NOMO-1 treated with DMSO at 0.1 percent for 48 hours (cell line): Measurements from ENCODE around the gene HS6ST2.

Experiments
- DNase-seq: peaks from one replicate; lab custom pipeline; 2025; ENCODE audit not compliant: unreplicated experiment; lab: John Stamatoyannopoulos, UW

HS6ST2 gene

GRCh38 chrX:132748268-132748667 lies 210.2 kb downstream of the HS6ST2 start:
- no peak for DNase-seq

DNA sequence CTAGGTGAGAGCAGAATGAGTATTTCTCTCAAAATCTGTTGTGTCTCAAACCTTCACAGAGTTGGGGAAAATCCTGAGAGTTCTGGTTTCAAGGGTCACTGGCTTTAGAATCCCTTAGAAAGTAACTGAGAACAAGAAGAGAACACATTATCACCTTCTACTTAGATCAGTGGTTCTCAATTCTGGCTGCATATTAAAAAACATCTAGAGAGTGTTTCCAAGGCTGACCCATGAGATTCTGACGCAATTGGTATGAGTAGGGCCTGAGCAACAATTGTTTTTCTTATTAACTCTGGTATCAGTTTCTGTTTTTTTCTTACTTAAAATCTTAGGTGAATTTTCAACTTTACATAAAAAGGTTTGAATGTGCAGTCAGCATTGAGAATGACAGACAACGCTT lies 212.8 kb downstream of the HS6ST2 start:
- no peak for DNase-seq

DNA sequence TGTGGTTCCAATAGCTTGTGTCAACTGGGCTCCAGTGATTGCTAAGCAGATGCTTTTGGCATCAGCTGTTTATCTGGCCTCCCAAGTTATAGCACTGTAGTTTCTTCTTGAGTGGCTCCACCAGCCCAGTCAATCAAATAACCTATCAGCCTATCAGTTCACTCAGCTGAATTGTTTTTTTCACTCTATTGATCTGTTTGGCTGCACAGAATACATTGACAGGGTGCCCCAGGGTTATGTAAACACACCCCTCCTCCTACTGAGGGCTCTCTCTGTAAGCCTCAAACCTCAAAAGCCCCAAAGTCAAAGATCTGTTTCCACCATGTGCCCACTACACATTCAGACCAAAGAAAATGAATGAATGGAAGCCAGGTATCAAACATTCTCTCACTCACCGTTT lies 214.0 kb downstream of the HS6ST2 start:
- DNase-seq = no peak

DNA sequence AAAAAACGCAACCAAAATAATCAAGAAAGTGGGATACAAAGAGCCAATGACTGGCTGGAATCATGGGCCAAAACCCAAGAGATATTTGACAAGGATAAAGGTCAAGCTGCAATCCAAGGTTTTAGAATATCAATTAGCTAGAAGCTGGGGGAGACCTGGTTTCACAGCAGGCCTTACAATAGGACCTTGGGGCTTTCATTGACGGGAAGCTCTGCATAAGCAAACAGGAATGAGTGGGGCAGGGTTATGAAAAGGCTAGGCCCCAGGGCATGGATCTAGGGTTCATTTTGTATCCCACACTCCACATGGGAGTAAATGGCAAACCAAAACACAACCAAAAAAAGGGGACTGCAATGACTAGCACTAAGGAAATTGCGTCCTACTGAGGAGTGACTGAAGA lies 215.3 kb downstream of the HS6ST2 start:
- DNase-seq = no peak

DNA sequence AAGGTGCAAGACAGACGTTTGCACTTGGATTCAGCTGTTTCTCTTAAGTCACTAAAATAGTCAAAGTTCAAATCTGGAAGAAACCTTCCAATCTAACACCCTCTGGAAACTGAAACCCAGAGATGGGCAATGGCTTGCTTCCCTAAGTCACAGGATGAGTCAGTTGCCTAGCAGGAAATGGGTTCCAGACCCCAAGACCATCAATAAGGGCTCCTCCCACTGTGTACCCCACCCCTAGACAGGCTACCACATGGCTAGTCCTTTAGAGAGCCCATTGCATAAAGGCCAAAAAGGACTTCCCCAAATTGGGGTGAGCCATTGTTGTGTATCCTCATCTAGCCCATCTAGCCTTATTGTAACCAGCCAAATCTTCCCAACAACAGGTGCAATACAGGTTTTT lies 216.2 kb downstream of the HS6ST2 start:
- DNase-seq = no peak

DNA sequence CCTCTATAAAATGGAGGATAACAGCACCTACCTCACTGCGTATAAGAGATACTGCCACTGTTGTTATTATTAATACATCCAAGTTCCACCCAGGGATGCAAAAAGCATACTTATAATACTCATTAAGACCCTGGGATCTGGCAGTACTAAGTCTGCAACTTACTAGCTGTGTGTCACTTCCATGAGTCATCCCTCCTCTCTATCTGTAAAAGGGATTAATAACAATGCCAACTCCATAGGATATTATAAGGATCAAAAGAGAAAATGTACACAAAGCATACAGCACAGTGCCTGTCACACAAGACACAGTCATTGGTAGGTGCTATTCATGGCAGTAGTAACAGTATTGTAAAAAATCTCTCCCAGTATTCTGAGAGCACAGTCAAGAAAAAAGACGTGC lies 216.7 kb downstream of the HS6ST2 start:
- no peak for DNase-seq

GRCh38 chrX:132740316-132741123 lies 217.9 kb downstream of the HS6ST2 start:
- DNase-seq = no peak

DNA sequence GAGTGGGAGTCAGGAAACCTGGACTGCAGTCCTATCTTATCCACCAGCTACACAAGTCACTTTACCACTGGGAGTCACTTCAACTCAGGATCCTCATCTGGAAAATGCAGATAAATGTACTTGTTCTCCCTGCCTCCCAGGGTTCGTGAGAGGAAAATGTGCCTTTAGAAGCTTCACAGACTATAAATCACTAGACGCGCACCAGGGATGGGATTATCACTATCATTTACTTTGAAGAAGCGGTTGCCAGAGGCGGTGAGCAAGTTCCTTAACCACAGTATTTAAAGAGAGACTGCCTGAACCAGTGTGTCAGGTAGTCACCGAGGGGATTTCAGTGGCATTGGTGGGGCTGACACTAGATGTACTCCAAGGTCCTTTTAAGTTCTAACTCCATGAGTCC lies 219.5 kb downstream of the HS6ST2 start:
- DNase-seq = no peak

- no peak for DNase-seq
These were observed 220.7 kb downstream of the HS6ST2 start for GRCh38 chrX:132737743-132738142.

DNA sequence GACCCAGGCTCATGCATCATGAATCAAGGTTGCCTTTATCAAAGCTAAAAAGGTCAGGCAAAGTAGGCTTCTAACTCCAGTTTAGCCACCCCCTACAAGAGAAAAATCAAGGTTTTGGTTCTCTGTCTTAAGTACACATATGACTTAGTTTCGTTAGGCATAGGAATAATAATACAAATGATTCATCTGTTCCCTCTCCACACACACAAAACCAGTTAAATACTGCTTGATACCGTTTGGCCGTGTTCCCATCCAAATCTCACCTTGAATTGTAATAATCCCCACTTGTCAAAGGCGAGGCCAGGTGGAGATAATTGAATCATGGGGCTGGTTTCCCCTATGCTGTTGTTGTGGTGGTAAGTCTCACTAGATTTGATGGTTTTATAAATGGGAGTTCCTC lies 226.2 kb downstream of the HS6ST2 start:
- no peak for DNase-seq

DNA sequence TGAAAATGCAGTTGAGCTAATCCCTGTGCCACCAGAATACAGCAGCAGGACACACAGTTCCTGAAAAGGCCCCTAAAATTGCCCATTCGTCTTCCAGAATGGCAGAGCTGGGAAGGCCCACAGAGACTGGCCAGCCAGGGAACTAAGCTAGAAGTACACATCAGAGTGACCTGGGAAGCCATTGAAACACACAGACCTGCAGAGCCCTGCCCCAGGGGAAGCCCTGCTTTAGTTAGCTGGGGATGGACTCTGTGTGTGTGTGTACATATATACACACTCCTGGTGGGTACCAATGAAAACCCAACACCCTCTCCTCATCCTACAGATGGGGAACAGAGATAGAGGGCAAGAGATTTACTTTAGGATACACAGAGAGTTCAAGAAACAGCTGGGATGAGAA lies 227.7 kb downstream of the HS6ST2 start:
- no peak for DNase-seq

DNA sequence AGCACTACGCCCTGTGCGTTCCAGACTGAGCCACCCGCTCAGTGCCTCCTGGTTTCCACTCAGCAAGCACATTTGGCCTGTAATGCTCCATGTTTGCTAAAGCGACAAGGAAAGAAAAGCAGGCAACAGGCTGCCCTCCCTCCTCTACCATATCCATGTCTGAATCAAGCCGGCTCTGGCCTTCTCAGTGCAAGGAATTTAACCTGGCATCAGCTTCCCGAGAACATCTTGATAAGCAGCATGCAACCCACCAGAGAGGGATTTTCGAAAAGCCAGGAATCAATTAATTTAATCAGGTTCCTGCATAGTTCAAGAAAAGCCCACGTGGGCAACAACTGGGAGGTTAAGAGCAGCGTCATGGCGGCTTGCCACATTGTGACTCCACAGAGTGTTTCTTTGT lies 228.2 kb downstream of the HS6ST2 start:
- DNase-seq = no peak

- DNase-seq = no peak
These were observed 230.1 kb downstream of the HS6ST2 start for GRCh38 chrX:132728296-132728695.

GRCh38 chrX:132718431-132718958 lies 239.9 kb downstream of the HS6ST2 start:
- no peak for DNase-seq

DNA sequence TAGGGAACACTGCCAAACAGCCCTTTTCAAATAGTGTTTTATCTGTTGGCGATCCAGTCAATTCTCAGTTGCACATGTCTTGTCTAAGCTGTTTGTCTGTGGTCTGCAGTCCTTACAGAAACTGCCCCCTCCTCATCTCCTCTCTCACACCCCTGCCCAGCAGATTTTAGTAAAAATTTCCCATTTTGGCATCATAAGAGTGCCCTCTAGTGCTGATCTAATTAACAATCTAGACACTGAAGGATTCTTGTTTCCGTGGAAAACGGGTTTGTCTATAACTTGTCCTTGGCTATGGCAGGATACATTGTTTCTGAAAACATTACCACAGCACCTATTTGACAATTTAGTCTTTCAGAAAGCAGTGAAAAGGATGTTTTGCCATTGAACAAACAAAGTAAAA lies 242.4 kb downstream of the HS6ST2 start:
- DNase-seq = no peak

DNA sequence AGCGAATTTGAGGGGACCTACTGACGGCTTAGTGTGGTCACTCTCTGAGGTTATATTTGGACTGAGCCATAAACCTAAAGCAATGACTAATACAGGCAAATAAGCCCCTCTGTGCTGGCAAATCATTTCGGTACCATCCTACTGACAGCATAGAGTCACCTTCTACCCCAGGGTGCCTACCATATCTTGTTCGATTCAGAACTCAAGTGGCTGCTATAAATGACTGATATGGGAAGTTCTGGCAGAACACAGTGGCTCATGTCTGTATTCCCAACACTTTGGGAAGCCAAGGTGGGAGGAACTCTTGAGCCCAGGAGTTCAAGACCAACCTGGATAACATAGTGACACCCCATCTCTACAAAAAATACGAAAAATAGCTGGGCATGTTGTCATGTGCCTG lies 243.5 kb downstream of the HS6ST2 start:
- DNase-seq = no peak

DNA sequence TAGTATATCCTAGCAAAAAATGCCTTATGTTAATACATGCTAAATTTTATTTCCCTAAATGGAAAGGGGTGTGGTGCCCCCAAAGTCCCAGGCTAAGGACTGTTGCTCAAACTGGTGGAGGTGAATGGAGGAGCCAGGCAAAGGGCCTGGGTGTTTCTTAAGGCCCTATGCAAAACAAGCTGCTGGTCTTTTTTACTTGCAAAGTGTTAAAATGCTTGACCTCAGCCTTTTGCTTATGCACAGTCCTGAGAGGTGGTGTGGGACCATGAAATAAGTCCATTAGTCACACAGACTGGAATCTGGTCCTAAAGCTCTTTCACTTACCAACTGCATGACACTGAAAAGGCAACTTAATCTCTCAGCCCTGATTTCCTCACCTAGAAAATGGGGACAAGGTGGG lies 246.1 kb downstream of the HS6ST2 start:
- DNase-seq = no peak

- peak; percentile 4 for DNase-seq
These were observed 247.7 kb downstream of the HS6ST2 start for GRCh38 chrX:132710656-132711155.

DNA sequence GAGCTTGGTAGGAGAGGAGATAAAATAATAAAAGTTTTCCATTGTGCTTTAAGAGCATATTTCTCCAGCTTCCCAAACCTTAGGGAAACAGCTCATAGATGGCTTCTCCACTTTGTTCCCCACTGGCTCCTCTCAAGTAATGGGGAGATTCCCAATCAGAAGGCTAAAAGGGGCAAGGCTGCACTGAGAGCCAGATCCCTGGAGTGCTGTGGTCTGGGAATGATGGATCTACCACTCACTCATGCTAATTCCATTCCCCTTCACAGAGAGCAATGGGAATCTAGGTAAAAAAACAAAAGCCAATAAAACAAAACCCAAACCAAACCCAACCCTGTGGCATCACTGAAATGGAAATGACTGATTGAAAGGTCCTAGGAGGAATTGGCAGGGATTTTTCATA lies 249.9 kb downstream of the HS6ST2 start:
- DNase-seq = no peak

- no peak for DNase-seq
These were observed 253.7 kb downstream of the HS6ST2 start for GRCh38 chrX:132704769-132705168.

- no peak for DNase-seq
These were observed 264.0 kb downstream of the HS6ST2 start for GRCh38 chrX:132694382-132694781.

DNA sequence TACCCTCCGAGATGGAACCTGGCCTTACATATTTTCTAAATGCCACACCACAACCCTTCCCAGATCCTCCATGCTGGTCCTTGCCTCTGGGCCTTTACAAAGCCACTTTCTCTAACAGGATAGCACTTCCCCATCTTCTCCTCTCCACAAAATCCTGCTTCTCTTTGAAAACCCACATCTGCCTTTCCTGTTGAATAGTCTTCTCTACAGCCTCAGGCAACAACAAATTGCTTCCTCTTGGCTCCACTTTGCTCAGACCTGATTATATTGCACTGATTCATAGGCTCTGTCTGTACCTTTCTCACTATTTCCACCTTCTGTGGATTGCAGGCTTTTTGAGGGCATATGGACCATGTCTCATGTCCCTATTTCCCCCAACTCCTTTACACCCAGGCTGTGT lies 265.9 kb downstream of the HS6ST2 start:
- DNase-seq = no peak

DNA sequence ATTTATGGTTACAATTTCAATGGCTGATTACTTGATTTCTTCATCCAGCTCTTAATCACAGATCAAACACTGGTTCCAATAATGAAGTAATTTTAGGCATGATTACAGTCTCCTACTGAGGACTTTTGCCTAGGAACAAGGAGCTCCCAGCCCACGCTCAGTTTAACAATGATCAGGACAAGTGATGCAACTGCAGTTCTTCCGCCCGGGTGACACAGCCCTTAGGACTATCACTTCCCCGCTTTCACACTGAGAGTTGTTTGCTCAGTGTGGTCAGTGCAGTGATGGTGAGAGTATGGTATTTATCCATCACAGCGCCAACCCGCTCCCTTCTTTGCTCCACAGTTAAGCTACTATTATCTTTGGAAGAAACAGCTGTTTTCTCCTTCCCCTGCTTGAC lies 266.4 kb downstream of the HS6ST2 start:
- DNase-seq = peak; percentile 13
